Kidney tubule cell (primary cell): ENCODE measurements around the gene DAAM1.

Experiments used
- DNase-seq: peaks from one replicate; pipeline ENCODE4 v3.0.0-alpha.2; 2018; ENCODE audit warnings: low spot score

The DAAM1 gene

GRCh38 chr14:59254911-59255545 lies 66.6 kb downstream of the DAAM1 start:
- no peak for DNase-seq

GRCh38 chr14:59256331-59256730 lies 67.9 kb downstream of the DAAM1 start:
- DNase-seq: no peak

GRCh38 chr14:59261334-59261733 lies 72.9 kb downstream of the DAAM1 start:
- no peak for DNase-seq

- no peak for DNase-seq
These were observed 74.4 kb downstream of the DAAM1 start for GRCh38 chr14:59262717-59263454.

GRCh38 chr14:59265808-59266207 lies 77.3 kb downstream of the DAAM1 start:
- DNase-seq: peak; percentile 83

- peak; percentile 33 for DNase-seq
These were observed 78.6 kb downstream of the DAAM1 start for GRCh38 chr14:59267046-59267445.

- peak; percentile 25 for DNase-seq
These were observed 79.5 kb downstream of the DAAM1 start for GRCh38 chr14:59268011-59268410.

GRCh38 chr14:59268858-59269257 lies 80.4 kb downstream of the DAAM1 start:
- no peak for DNase-seq

- no peak for DNase-seq
These were observed 81.0 kb downstream of the DAAM1 start for GRCh38 chr14:59269466-59269865.

GRCh38 chr14:59271256-59271655 lies 82.8 kb downstream of the DAAM1 start:
- DNase-seq: no peak

GRCh38 chr14:59271734-59272133 lies 83.3 kb downstream of the DAAM1 start:
- no peak for DNase-seq

- DNase-seq: no peak
These were observed 84.2 kb downstream of the DAAM1 start for GRCh38 chr14:59272633-59273032.

- DNase-seq: no peak
These were observed 85.3 kb downstream of the DAAM1 start for GRCh38 chr14:59273737-59274136.

- peak; percentile 64 for DNase-seq
These were observed 86.5 kb downstream of the DAAM1 start for GRCh38 chr14:59274991-59275391.

GRCh38 chr14:59275668-59276067 lies 87.2 kb downstream of the DAAM1 start:
- peak; percentile 88 for DNase-seq

GRCh38 chr14:59276235-59276634 lies 87.8 kb downstream of the DAAM1 start:
- no peak for DNase-seq

GRCh38 chr14:59277659-59278058 lies 89.2 kb downstream of the DAAM1 start:
- no peak for DNase-seq

- DNase-seq: peak; percentile 93
These were observed 89.6 kb downstream of the DAAM1 start for GRCh38 chr14:59278111-59278510.

GRCh38 chr14:59280961-59281360 lies 92.5 kb downstream of the DAAM1 start:
- no peak for DNase-seq

- DNase-seq: peak; percentile 50
These were observed 93.3 kb downstream of the DAAM1 start for GRCh38 chr14:59281609-59282377.

- DNase-seq: no peak
These were observed 93.9 kb downstream of the DAAM1 start for GRCh38 chr14:59282378-59282765.

- DNase-seq: peak; percentile 58
These were observed 94.9 kb downstream of the DAAM1 start for GRCh38 chr14:59283361-59283760.

- DNase-seq: no peak
These were observed 95.6 kb downstream of the DAAM1 start for GRCh38 chr14:59284059-59284458.
